ENCODE measurements around the gene PAPPA2.
A peak's percentile ranks its signal among the peaks of the same experiment; 100 is the strongest.

The PAPPA2 gene

DNA sequence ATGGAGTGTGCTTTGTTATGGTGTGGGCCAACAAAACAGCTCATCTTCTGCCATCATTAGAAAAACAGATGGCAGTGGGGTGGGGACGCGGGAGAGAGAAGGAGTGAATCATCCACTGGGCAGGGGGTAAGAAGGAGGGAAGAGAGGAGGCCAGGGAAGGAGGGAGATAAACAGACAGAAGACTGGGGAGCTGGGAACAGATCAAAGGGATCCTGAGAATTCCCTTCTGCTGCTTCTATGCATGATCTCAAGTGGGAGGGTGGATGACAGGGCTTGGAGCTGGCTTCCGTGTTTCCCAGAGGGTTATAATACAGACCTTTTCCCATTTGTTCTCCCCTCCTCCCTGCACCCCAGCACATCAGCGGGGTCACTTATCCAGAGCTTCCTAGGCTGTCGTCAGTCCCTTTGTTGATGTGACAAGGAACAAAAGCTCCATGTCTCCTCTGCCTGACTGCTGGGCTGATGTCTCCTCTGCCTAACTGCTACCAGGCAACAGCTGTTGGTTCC, 338.6 kb downstream of the PAPPA2 start:
- no peak overlapping the region for H3K27ac ChIP-seq (ENCODE audit: extremely low read depth, low read depth, low read length)
- ChIA-PET POLR2A (no interaction called here), CTCF (no interaction called here)
- no peaks in the 10 kb centered on the region for H3K9me3 ChIP-seq (ENCODE audit: control insufficient read depth, insufficient read depth, low read depth, low read length)
- no peaks in the 10 kb centered on the region for H3K36me3 ChIP-seq (ENCODE audit: control insufficient read depth in 2 of 2, insufficient read depth in 1 of 2, low read length in 2 of 2)
- no peak overlapping the region for H3K4me3 ChIP-seq (ENCODE audit: low read depth, low read length)
- TF ChIP-seq, protein P1, sequence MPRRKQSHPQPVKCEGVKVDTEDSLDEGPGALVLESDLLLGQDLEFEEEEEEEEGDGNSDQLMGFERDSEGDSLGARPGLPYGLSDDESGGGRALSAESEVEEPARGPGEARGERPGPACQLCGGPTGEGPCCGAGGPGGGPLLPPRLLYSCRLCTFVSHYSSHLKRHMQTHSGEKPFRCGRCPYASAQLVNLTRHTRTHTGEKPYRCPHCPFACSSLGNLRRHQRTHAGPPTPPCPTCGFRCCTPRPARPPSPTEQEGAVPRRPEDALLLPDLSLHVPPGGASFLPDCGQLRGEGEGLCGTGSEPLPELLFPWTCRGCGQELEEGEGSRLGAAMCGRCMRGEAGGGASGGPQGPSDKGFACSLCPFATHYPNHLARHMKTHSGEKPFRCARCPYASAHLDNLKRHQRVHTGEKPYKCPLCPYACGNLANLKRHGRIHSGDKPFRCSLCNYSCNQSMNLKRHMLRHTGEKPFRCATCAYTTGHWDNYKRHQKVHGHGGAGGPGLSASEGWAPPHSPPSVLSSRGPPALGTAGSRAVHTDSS (tag by site-specific recombination; IDR thresholded peaks at IDR 0.05): no peak
- TF ChIP-seq GLIS1 (tag by site-specific recombination; IDR thresholded peaks at IDR 0.05): peak; percentile 33; the same call in 1 of the 2 replicates
- H3K4me1 ChIP-seq (ENCODE audit: control insufficient read depth, insufficient read depth, low read length): no peaks in the 10 kb centered on the region

- no peak overlapping the region for H3K27ac ChIP-seq (ENCODE audit: extremely low read depth, low read depth, low read length)
- POLR2A ChIA-PET: no interaction called here
- CTCF ChIA-PET: no interaction called here
- no peaks in the 10 kb centered on the region for H3K9me3 ChIP-seq (ENCODE audit: control insufficient read depth, insufficient read depth, low read depth, low read length)
- no peaks in the 10 kb centered on the region for H3K36me3 ChIP-seq (ENCODE audit: control insufficient read depth in 2 of 2, insufficient read depth in 1 of 2, low read length in 2 of 2)
- no peaks in the 10 kb centered on the region for H3K4me1 ChIP-seq (ENCODE audit: control insufficient read depth, insufficient read depth, low read length)
- no peak overlapping the region for H3K4me3 ChIP-seq (ENCODE audit: low read depth, low read length)
- TF ChIP-seq BCL6B (tag by site-specific recombination; IDR thresholded peaks at IDR 0.05) (no peak), ZNF677 (tag by site-specific recombination; IDR thresholded peaks at IDR 0.05) (no peak), ZNF510 (tag by site-specific recombination; IDR thresholded peaks at IDR 0.05; ENCODE audit: insufficient replicate concordance) (no peak), ZNF324 (tag by site-specific recombination; IDR thresholded peaks at IDR 0.05) (no peak), MEIS1 (CRISPR knock-in tag; IDR thresholded peaks at IDR 0.05; ENCODE audit: borderline replicate concordance) (no peak), KLF17 (tag by site-specific recombination; IDR thresholded peaks at IDR 0.05) (no peak), ZNF24 (tag by site-specific recombination; IDR thresholded peaks at IDR 0.05) (no peak), RBAK (tag by site-specific recombination; IDR thresholded peaks at IDR 0.05) (no peak), PRDM2 (tag by site-specific recombination; IDR thresholded peaks at IDR 0.05; ENCODE audit: borderline replicate concordance) (no peak), ZNF692 (tag by site-specific recombination; IDR thresholded peaks at IDR 0.05) (no peak), GLI4 (tag by site-specific recombination; IDR thresholded peaks at IDR 0.05) (no peak), ZNF843 (tag by site-specific recombination; IDR thresholded peaks at IDR 0.05) (no peak), ZNF658 (tag by site-specific recombination; IDR thresholded peaks at IDR 0.05) (no peak), ZNF404 (tag by site-specific recombination; IDR thresholded peaks at IDR 0.05) (no peak)
- TF ChIP-seq, protein P2, sequence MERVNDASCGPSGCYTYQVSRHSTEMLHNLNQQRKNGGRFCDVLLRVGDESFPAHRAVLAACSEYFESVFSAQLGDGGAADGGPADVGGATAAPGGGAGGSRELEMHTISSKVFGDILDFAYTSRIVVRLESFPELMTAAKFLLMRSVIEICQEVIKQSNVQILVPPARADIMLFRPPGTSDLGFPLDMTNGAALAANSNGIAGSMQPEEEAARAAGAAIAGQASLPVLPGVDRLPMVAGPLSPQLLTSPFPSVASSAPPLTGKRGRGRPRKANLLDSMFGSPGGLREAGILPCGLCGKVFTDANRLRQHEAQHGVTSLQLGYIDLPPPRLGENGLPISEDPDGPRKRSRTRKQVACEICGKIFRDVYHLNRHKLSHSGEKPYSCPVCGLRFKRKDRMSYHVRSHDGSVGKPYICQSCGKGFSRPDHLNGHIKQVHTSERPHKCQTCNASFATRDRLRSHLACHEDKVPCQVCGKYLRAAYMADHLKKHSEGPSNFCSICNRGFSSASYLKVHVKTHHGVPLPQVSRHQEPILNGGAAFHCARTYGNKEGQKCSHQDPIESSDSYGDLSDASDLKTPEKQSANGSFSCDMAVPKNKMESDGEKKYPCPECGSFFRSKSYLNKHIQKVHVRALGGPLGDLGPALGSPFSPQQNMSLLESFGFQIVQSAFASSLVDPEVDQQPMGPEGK (tag by site-specific recombination; IDR thresholded peaks at IDR 0.05): no peak
These were observed 339.3 kb downstream of the PAPPA2 start for GRCh38 chr1:176802316-176802715.
